ENCODE results near the gene DUSP2.
"Not testable (repeated sequence)": the region's sequence is repeated elsewhere in the genome, so short reads cannot be mapped to it uniquely, and the experiment has no call there.

The DUSP2 gene

GRCh38 chr2:96175951-96176350, 30.7 kb upstream of the DUSP2 start:
- Histone ChIP-seq H3K9ac (ENCODE audit: low read length) (no peak overlapping the region), H3K27ac (ENCODE audit: low read length) (no peak overlapping the region), H3K27me3 (ENCODE audit: control insufficient read depth, insufficient read depth, low read length) (no peaks in the 10 kb centered on the region), H3K9me3 (ENCODE audit: control insufficient read depth, low read depth, low read length) (no peaks in the 10 kb centered on the region), H3K36me3 (ENCODE audit: control insufficient read depth, low read depth, low read length) (no peaks in the 10 kb centered on the region), H3K4me3 (ENCODE audit: low read length) (no peak overlapping the region), H3K4me1 (ENCODE audit: control insufficient read depth, low read depth, low read length) (no peaks in the 10 kb centered on the region)

GRCh38 chr2:96174251-96175144, 29.3 kb upstream of the DUSP2 start:
- H3K27ac ChIP-seq (ENCODE audit: low read length) = no peak overlapping the region
- H3K9me3 ChIP-seq (ENCODE audit: control insufficient read depth, low read depth, low read length) = no peaks in the 10 kb centered on the region
- no peaks in the 10 kb centered on the region for H3K27me3 ChIP-seq (ENCODE audit: control insufficient read depth, insufficient read depth, low read length)
- H3K4me1 ChIP-seq (ENCODE audit: control insufficient read depth, low read depth, low read length) = no peaks in the 10 kb centered on the region
- H3K9ac ChIP-seq (ENCODE audit: low read length) = no peak overlapping the region
- H3K36me3 ChIP-seq (ENCODE audit: control insufficient read depth, low read depth, low read length) = no peaks in the 10 kb centered on the region
- H3K4me3 ChIP-seq (ENCODE audit: low read length) = no peak overlapping the region

- no peak overlapping the region for H3K27ac ChIP-seq (ENCODE audit: low read length)
- no peaks in the 10 kb centered on the region for H3K9me3 ChIP-seq (ENCODE audit: control insufficient read depth, low read depth, low read length)
- H3K4me1 ChIP-seq (ENCODE audit: control insufficient read depth, low read depth, low read length) = no peaks in the 10 kb centered on the region
- H3K9ac ChIP-seq (ENCODE audit: low read length) = no peak overlapping the region
- no peaks in the 10 kb centered on the region for H3K36me3 ChIP-seq (ENCODE audit: control insufficient read depth, low read depth, low read length)
- H3K4me3 ChIP-seq (ENCODE audit: low read length) = no peak overlapping the region
- no peaks in the 10 kb centered on the region for H3K27me3 ChIP-seq (ENCODE audit: control insufficient read depth, insufficient read depth, low read length)
These were observed 26.6 kb upstream of the DUSP2 start for GRCh38 chr2:96171831-96172230.

GRCh38 chr2:96170626-96171025, 25.4 kb upstream of the DUSP2 start:
- Histone ChIP-seq H3K9me3 (ENCODE audit: control insufficient read depth, low read depth, low read length) (no peaks in the 10 kb centered on the region), H3K27ac (ENCODE audit: low read length) (no peak overlapping the region), H3K27me3 (ENCODE audit: control insufficient read depth, insufficient read depth, low read length) (no peaks in the 10 kb centered on the region), H3K9ac (ENCODE audit: low read length) (no peak overlapping the region), H3K4me3 (ENCODE audit: low read length) (no peak overlapping the region), H3K36me3 (ENCODE audit: control insufficient read depth, low read depth, low read length) (no peaks in the 10 kb centered on the region), H3K4me1 (ENCODE audit: control insufficient read depth, low read depth, low read length) (no peaks in the 10 kb centered on the region)

- Histone ChIP-seq H3K9ac (ENCODE audit: low read length) (no peak overlapping the region), H3K27ac (ENCODE audit: low read length) (no peak overlapping the region), H3K9me3 (ENCODE audit: control insufficient read depth, low read depth, low read length) (no peaks in the 10 kb centered on the region), H3K4me1 (ENCODE audit: control insufficient read depth, low read depth, low read length) (no peaks in the 10 kb centered on the region), H3K4me3 (ENCODE audit: low read length) (no peak overlapping the region), H3K36me3 (ENCODE audit: control insufficient read depth, low read depth, low read length) (no peaks in the 10 kb centered on the region), H3K27me3 (ENCODE audit: control insufficient read depth, insufficient read depth, low read length) (no peaks in the 10 kb centered on the region)
These were observed 24.7 kb upstream of the DUSP2 start for GRCh38 chr2:96169868-96170507.

GRCh38 chr2:96167407-96168013, 22.3 kb upstream of the DUSP2 start:
- no peaks in the 10 kb centered on the region for H3K9me3 ChIP-seq (ENCODE audit: control insufficient read depth, low read depth, low read length)
- no peaks in the 10 kb centered on the region for H3K27me3 ChIP-seq (ENCODE audit: control insufficient read depth, insufficient read depth, low read length)
- H3K4me3 ChIP-seq (ENCODE audit: low read length) = no peak overlapping the region
- no peaks in the 10 kb centered on the region for H3K4me1 ChIP-seq (ENCODE audit: control insufficient read depth, low read depth, low read length)
- no peak overlapping the region for H3K9ac ChIP-seq (ENCODE audit: low read length)
- H3K27ac ChIP-seq (ENCODE audit: low read length) = no peak overlapping the region
- no peaks in the 10 kb centered on the region for H3K36me3 ChIP-seq (ENCODE audit: control insufficient read depth, low read depth, low read length)

GRCh38 chr2:96164459-96165184, 19.4 kb upstream of the DUSP2 start:
- H3K27ac ChIP-seq (ENCODE audit: low read length) = no peak overlapping the region
- H3K27me3 ChIP-seq (ENCODE audit: control insufficient read depth, insufficient read depth, low read length) = no peaks in the 10 kb centered on the region
- H3K4me1 ChIP-seq (ENCODE audit: control insufficient read depth, low read depth, low read length) = no peaks in the 10 kb centered on the region
- H3K9me3 ChIP-seq (ENCODE audit: control insufficient read depth, low read depth, low read length) = no peaks in the 10 kb centered on the region
- H3K4me3 ChIP-seq (ENCODE audit: low read length) = no peak overlapping the region
- no peaks in the 10 kb centered on the region for H3K36me3 ChIP-seq (ENCODE audit: control insufficient read depth, low read depth, low read length)
- no peak overlapping the region for H3K9ac ChIP-seq (ENCODE audit: low read length)

- no peaks in the 10 kb centered on the region for H3K27me3 ChIP-seq (ENCODE audit: control insufficient read depth, insufficient read depth, low read length)
- no peak overlapping the region for H3K9ac ChIP-seq (ENCODE audit: low read length)
- no peaks in the 10 kb centered on the region for H3K4me1 ChIP-seq (ENCODE audit: control insufficient read depth, low read depth, low read length)
- no peak overlapping the region for H3K4me3 ChIP-seq (ENCODE audit: low read length)
- H3K9me3 ChIP-seq (ENCODE audit: control insufficient read depth, low read depth, low read length) = no peaks in the 10 kb centered on the region
- no peaks in the 10 kb centered on the region for H3K36me3 ChIP-seq (ENCODE audit: control insufficient read depth, low read depth, low read length)
- no peak overlapping the region for H3K27ac ChIP-seq (ENCODE audit: low read length)
These were observed 18.7 kb upstream of the DUSP2 start for GRCh38 chr2:96163768-96164429.

GRCh38 chr2:96163415-96163767, 18.2 kb upstream of the DUSP2 start:
- Histone ChIP-seq H3K27me3 (ENCODE audit: control insufficient read depth, insufficient read depth, low read length) (no peaks in the 10 kb centered on the region), H3K4me3 (ENCODE audit: low read length) (no peak overlapping the region), H3K9me3 (ENCODE audit: control insufficient read depth, low read depth, low read length) (no peaks in the 10 kb centered on the region), H3K9ac (ENCODE audit: low read length) (no peak overlapping the region), H3K27ac (ENCODE audit: low read length) (no peak overlapping the region), H3K36me3 (ENCODE audit: control insufficient read depth, low read depth, low read length) (no peaks in the 10 kb centered on the region), H3K4me1 (ENCODE audit: control insufficient read depth, low read depth, low read length) (no peaks in the 10 kb centered on the region)

GRCh38 chr2:96161898-96162297, 16.7 kb upstream of the DUSP2 start:
- Histone ChIP-seq H3K36me3 (ENCODE audit: control insufficient read depth, low read depth, low read length) (no peaks in the 10 kb centered on the region), H3K4me3 (ENCODE audit: low read length) (no peak overlapping the region), H3K27ac (ENCODE audit: low read length) (no peak overlapping the region), H3K4me1 (ENCODE audit: control insufficient read depth, low read depth, low read length) (peaks cover 8% of the 10 kb centered on the region), H3K9ac (ENCODE audit: low read length) (no peak overlapping the region), H3K9me3 (ENCODE audit: control insufficient read depth, low read depth, low read length) (no peaks in the 10 kb centered on the region), H3K27me3 (ENCODE audit: control insufficient read depth, insufficient read depth, low read length) (no peaks in the 10 kb centered on the region)

GRCh38 chr2:96160366-96160765, 15.1 kb upstream of the DUSP2 start:
- H3K4me3 ChIP-seq (ENCODE audit: low read length); H3K9ac ChIP-seq (ENCODE audit: low read length); H3K36me3 ChIP-seq (ENCODE audit: control insufficient read depth, low read depth, low read length); H3K27ac ChIP-seq (ENCODE audit: low read length); H3K9me3 ChIP-seq (ENCODE audit: control insufficient read depth, low read depth, low read length); H3K27me3 ChIP-seq (ENCODE audit: control insufficient read depth, insufficient read depth, low read length); H3K4me1 ChIP-seq (ENCODE audit: control insufficient read depth, low read depth, low read length): not testable (repeated sequence)
